HepG2 (cell line): ENCODE measurements around the gene G6PD. TPM values are rescaled to one million over a fixed set of nuclear protein-coding genes. Genes with fewer than 3 reads are reported as not detected.

Source experiments
- ATF7-NPFF ChIP-seq: sonication (generic); formaldehyde crosslinking; IDR thresholded peaks from 2 replicates; pipeline ENCODE4 v1.8.1; 2023; ENCODE audit warnings: mild to moderate bottlenecking, low read depth, missing genetic modification reagents, moderate library complexity
- CC2D1A ChIP-seq: sonication (generic); formaldehyde crosslinking; IDR thresholded peaks from 2 replicates; pipeline ENCODE4 v1.8.1; 2023; ENCODE audit warnings: mild to moderate bottlenecking, missing genetic modification reagents
- CREB1 ChIP-seq, 2 experiments: fragments of 450-650 bp in 1 of 2; IDR thresholded peaks; 2 replicates each; pipeline ENCODE4 v1.6.1; 2016 to 2017; ENCODE audit warnings: control low read depth in 1 of 2, mild to moderate bottlenecking in 1 of 2, missing compliant biosample characterization in 1 of 2, missing genetic modification characterization in 1 of 2
- HDAC1 ChIP-seq: sonication (generic); formaldehyde crosslinking; IDR thresholded peaks from 2 replicates; pipeline ENCODE4 v1.5.1; 2020; ENCODE audit warnings: mild to moderate bottlenecking, missing genetic modification reagents
- PHF21A ChIP-seq: sonication (generic); formaldehyde crosslinking; IDR thresholded peaks from 2 replicates; pipeline ENCODE4 v1.5.0; 2020; ENCODE audit warnings: mild to moderate bottlenecking, missing genetic modification reagents
- RBM22 ChIP-seq: fragments of 200-400 bp; formaldehyde crosslinking; optimal IDR thresholded peaks from 2 replicates; pipeline ENCODE3; 2017; ENCODE audit warnings: mild to moderate bottlenecking, low read length, moderate library complexity
- SNAPC5 ChIP-seq: sonication (generic); formaldehyde crosslinking; IDR thresholded peaks from 2 replicates; pipeline ENCODE4 v1.8.1; 2023; ENCODE audit warnings: mild to moderate bottlenecking, missing genetic modification reagents, borderline replicate concordance
- ZHX2 ChIP-seq, 2 experiments: sonication (generic) in 1 of 2; formaldehyde crosslinking in 1 of 2; IDR thresholded peaks; 2 replicates each; pipeline versions ENCODE4 v1.6.1 to v1.9.0; 2014 to 2022; ENCODE audit warnings: antibody characterized with exemption in 1 of 2, borderline replicate concordance in 1 of 2, inconsistent platforms in 1 of 2, low read depth in 1 of 2, missing genetic modification reagents in 1 of 2
- ZMYM2 ChIP-seq: sonication (generic); formaldehyde crosslinking; IDR thresholded peaks from 2 replicates; pipeline ENCODE4 v1.8.0; 2022; ENCODE audit warnings: mild to moderate bottlenecking, missing genetic modification reagents
- ZNF276 ChIP-seq: sonication (generic); formaldehyde crosslinking; IDR thresholded peaks from 2 replicates; pipeline ENCODE4 v1.4.0; 2020; ENCODE audit warnings: mild to moderate bottlenecking, low read depth, missing genetic modification reagents
- ZNF562 ChIP-seq: sonication (generic); formaldehyde crosslinking; IDR thresholded peaks from 2 replicates; pipeline ENCODE4 v1.8.0; 2022; ENCODE audit warnings: missing genetic modification reagents, borderline replicate concordance
- ZNF597 ChIP-seq: sonication (generic); formaldehyde crosslinking; IDR thresholded peaks from 2 replicates; pipeline ENCODE4 v1.5.0; 2020; ENCODE audit warnings: missing genetic modification reagents
- polyA plus RNA-seq, 8 experiments: library from polyadenylated mRNA; depleted of rRNA in 3 of 8; stranded (reverse) in 7 of 8; unstranded in 1 of 8; fragments of >200 nt; fragmentation: Illumina TruSeq in 4 of 8; extraction: Trizol in 4 of 8; gene quantifications; 2 replicates each; pipeline versions ENCODE4 v1.2.1 to v1.2.3, GENCODE V29; 2011 to 2016; ENCODE audit warnings: low read depth in 4 of 8, missing spikeins in 1 of 8, mixed read lengths in 1 of 8; ENCODE audit not compliant: insufficient read depth in 1 of 8
- total RNA-seq, 5 experiments: library from RNA; depleted of rRNA; stranded (reverse); fragments of >200 nt; fragmentation: Illumina TruSeq; extraction: Trizol; gene quantifications; 2 replicates each; pipeline ENCODE4 v1.2.3, GENCODE V29; 2016; ENCODE audit warnings: low read depth in 1 of 5
- TF ChIP-seq, protein P1 (sequence below): sonication (generic); formaldehyde crosslinking; IDR thresholded peaks from 2 replicates; pipeline ENCODE4 v1.5.1; 2020; ENCODE audit warnings: missing genetic modification reagents, mild to moderate bottlenecking, borderline replicate concordance
- TF ChIP-seq, protein P2 (sequence below): sonication (generic); formaldehyde crosslinking; IDR thresholded peaks from 2 replicates; pipeline ENCODE4 v1.4.0; 2020; ENCODE audit warnings: mild to moderate bottlenecking, missing genetic modification reagents

G6PD gene
- total and polyA plus RNA-seq, 2 of the 13 experiments (the other 11 are each of a cell fraction or from before 2014, with no cell fraction given) = 18.8 to 28.8 TPM

- TF ChIP-seq ZHX2 (IDR thresholded peaks at IDR 0.05; ENCODE audit: low read depth) (no peak), ZHX2 (CRISPR knock-in tag; IDR thresholded peaks at IDR 0.05; ENCODE audit: borderline replicate concordance) (no peak), ZNF276 (CRISPR knock-in tag) (no peak), ZNF562 (0 out of 2 replicates have a peak, but pooled peaks have one; percentile 20), CREB1 (IDR thresholded peaks at IDR 0.05) (0 out of 2 replicates have a peak, but pooled peaks have one; percentile 29), CREB1 (CRISPR knock-in tag; IDR thresholded peaks at IDR 0.05) (no peak), ZNF597 (CRISPR knock-in tag) (no peak), PHF21A (CRISPR knock-in tag) (no peak), RBM22 (peak; percentile 87), HDAC1 (CRISPR knock-in tag) (peak; percentile 68), ZMYM2 (no peak), SNAPC5 (CRISPR knock-in tag) (no peak), ATF7-NPFF (no peak), CC2D1A (CRISPR knock-in tag) (no peak)
- TF ChIP-seq, protein P1, sequence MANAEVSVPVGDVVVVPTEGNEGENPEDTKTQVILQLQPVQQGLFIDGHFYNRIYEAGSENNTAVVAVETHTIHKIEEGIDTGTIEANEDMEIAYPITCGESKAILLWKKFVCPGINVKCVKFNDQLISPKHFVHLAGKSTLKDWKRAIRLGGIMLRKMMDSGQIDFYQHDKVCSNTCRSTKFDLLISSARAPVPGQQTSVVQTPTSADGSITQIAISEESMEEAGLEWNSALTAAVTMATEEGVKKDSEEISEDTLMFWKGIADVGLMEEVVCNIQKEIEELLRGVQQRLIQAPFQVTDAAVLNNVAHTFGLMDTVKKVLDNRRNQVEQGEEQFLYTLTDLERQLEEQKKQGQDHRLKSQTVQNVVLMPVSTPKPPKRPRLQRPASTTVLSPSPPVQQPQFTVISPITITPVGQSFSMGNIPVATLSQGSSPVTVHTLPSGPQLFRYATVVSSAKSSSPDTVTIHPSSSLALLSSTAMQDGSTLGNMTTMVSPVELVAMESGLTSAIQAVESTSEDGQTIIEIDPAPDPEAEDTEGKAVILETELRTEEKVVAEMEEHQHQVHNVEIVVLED (CRISPR knock-in tag) = peak; percentile 48; the same call in 1 of the 2 replicates
- TF ChIP-seq, protein P2, sequence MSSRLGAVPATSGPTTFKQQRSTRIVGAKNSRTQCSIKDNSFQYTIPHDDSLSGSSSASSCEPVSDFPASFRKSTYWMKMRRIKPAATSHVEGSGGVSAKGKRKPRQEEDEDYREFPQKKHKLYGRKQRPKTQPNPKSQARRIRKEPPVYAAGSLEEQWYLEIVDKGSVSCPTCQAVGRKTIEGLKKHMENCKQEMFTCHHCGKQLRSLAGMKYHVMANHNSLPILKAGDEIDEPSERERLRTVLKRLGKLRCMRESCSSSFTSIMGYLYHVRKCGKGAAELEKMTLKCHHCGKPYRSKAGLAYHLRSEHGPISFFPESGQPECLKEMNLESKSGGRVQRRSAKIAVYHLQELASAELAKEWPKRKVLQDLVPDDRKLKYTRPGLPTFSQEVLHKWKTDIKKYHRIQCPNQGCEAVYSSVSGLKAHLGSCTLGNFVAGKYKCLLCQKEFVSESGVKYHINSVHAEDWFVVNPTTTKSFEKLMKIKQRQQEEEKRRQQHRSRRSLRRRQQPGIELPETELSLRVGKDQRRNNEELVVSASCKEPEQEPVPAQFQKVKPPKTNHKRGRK (CRISPR knock-in tag) = no peak
Measured at GRCh38 chrX:154547245-154548027, 790 bp upstream of the G6PD start, which contains the start of gene IKBKG (continued).
